Measurements from ENCODE around the gene FBL.

The FBL gene

GRCh38 chr19:39796000-39796498 is 50.1 kb downstream of the FBL start:
- no peaks in the 10 kb centered on the region for H3K9me3 ChIP-seq (ENCODE audit: low read depth, low read length)
- no peak overlapping the region for H3K27ac ChIP-seq
- DNase-seq (ENCODE audit: low read depth, low spot score): no peak
- no peaks in the 10 kb centered on the region for H3K36me3 ChIP-seq (ENCODE audit: insufficient read depth, low read length)
- H3K4me3 ChIP-seq: no peak overlapping the region
- H3K9ac ChIP-seq (ENCODE audit: insufficient read length): no peak overlapping the region
- TF ChIP-seq POLR2AphosphoS5 (IDR thresholded peaks at IDR 0.05; ENCODE audit: borderline replicate concordance, low read depth, low read length) (no peak), EZH2 (IDR thresholded peaks at IDR 0.05) (no peak), FOXP2 (optimal IDR thresholded peaks at IDR 0.05; ENCODE audit: control extremely low read depth, extremely low read length, insufficient read depth) (no peak)

- no peak overlapping the region for H3K9ac ChIP-seq (ENCODE audit: insufficient read length)
- no peak for TF ChIP-seq FOXP2 (optimal IDR thresholded peaks at IDR 0.05; ENCODE audit: control extremely low read depth, extremely low read length, insufficient read depth)
- TF ChIP-seq POLR2AphosphoS5 (IDR thresholded peaks at IDR 0.05; ENCODE audit: borderline replicate concordance, low read depth, low read length): no peak
- TF ChIP-seq EZH2 (IDR thresholded peaks at IDR 0.05): no peak
- no peaks in the 10 kb centered on the region for H3K9me3 ChIP-seq (ENCODE audit: low read depth, low read length)
- no peak for DNase-seq (ENCODE audit: low read depth, low spot score)
- H3K4me3 ChIP-seq: no peak overlapping the region
- H3K27ac ChIP-seq: no peak overlapping the region
- no peaks in the 10 kb centered on the region for H3K36me3 ChIP-seq (ENCODE audit: insufficient read depth, low read length)
Observed at GRCh38 chr19:39795001-39795400, 51.2 kb downstream of the FBL start.

- Histone ChIP-seq H3K27ac (no peak overlapping the region), H3K9ac (ENCODE audit: insufficient read length) (no peak overlapping the region)
Observed at GRCh38 chr19:39792999-39793546, 53.1 kb downstream of the FBL start.

GRCh38 chr19:39788244-39788643 is 57.9 kb downstream of the FBL start:
- DNase-seq (ENCODE audit: low read depth, low spot score): no peak
- Histone ChIP-seq H3K9me3 (ENCODE audit: low read depth, low read length) (no peaks in the 10 kb centered on the region), H3K9ac (ENCODE audit: insufficient read length) (no peak overlapping the region), H3K36me3 (ENCODE audit: insufficient read depth, low read length) (no peaks in the 10 kb centered on the region), H3K27ac (no peak overlapping the region), H3K4me3 (no peak overlapping the region)
- TF ChIP-seq POLR2AphosphoS5 (IDR thresholded peaks at IDR 0.05; ENCODE audit: borderline replicate concordance, low read depth, low read length): no peak
- TF ChIP-seq EZH2 (IDR thresholded peaks at IDR 0.05): no peak
- no peak for TF ChIP-seq FOXP2 (optimal IDR thresholded peaks at IDR 0.05; ENCODE audit: control extremely low read depth, extremely low read length, insufficient read depth)

More at GRCh38 chr19:39792999-39793546, 53.1 kb downstream of the FBL start:
- no peaks in the 10 kb centered on the region for H3K36me3 ChIP-seq (ENCODE audit: insufficient read depth, low read length)
- no peak for TF ChIP-seq FOXP2 (optimal IDR thresholded peaks at IDR 0.05; ENCODE audit: control extremely low read depth, extremely low read length, insufficient read depth)
- no peak for TF ChIP-seq POLR2AphosphoS5 (IDR thresholded peaks at IDR 0.05; ENCODE audit: borderline replicate concordance, low read depth, low read length)
- TF ChIP-seq EZH2 (IDR thresholded peaks at IDR 0.05): no peak
- DNase-seq (ENCODE audit: low read depth, low spot score): peak; percentile 32
- H3K4me3 ChIP-seq: 0 out of 2 replicates have a peak overlapping the region, but pooled peaks have one; percentile 43
- H3K9me3 ChIP-seq (ENCODE audit: low read depth, low read length): no peaks in the 10 kb centered on the region
